GM19372 (cell line): Measurements from ENCODE around the gene POLR1A.

Experiments used
- ATAC-seq: cut with Tn5 transposase; IDR thresholded peaks from one replicate; pipeline ENCODE4 v1.9.1; 2021; ENCODE audit warnings: mild to moderate bottlenecking, low read depth, moderate library complexity; ENCODE audit not compliant: unreplicated experiment

POLR1A gene

GRCh38 chr2:85987266-85988174 lies 118.2 kb downstream of the POLR1A start:
- ATAC-seq = no peak

- ATAC-seq = no peak
Measured at GRCh38 chr2:85986121-85986520, 119.6 kb downstream of the POLR1A start.

GRCh38 chr2:85984788-85985187 lies 120.9 kb downstream of the POLR1A start:
- ATAC-seq = no peak

- no peak for ATAC-seq
Measured at GRCh38 chr2:85983766-85984165, 121.9 kb downstream of the POLR1A start.

GRCh38 chr2:85981579-85982247 lies 124.0 kb downstream of the POLR1A start:
- ATAC-seq = no peak

GRCh38 chr2:85978883-85979780 lies 126.6 kb downstream of the POLR1A start:
- no peak for ATAC-seq

GRCh38 chr2:85976106-85976920 lies 129.4 kb downstream of the POLR1A start:
- ATAC-seq = no peak

DNA sequence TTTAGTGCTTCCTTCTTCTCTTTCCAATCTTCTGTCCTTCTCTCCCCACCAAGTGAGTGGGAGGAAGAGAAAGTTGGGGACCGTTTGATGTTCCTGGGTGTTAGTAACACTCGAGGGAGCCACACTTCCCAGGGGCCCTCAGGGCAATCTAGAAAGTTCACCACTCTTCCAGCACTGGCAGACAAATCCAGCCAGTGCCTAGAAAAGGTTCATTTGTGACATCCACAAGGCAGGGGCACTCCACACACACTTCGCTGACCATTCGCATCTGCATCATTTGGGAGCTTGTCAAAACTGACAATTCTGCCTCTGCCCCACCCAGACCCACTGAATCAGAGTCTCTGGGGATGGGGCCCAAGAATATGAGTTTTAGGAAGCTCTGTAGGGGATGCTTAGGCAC lies 130.1 kb downstream of the POLR1A start:
- ATAC-seq = no peak

DNA sequence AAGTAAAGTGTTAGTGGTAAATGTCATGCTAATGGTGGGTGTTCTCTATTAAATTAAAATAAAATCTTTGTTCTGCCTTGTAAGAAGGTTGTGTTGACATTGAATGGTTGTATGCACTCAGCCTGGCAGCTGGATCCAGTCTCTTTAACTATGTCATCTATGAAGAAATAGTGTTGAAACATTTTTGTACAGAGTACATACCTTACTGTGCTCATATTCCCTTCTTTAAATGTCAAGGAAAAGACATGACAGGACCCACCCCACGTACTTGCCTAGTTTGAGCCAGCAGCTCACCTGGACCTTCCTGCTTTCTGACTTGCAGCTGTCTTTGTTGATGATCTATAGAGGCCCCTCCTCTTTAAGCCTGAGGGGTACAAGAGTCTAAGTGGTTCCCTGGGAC lies 131.3 kb downstream of the POLR1A start:
- ATAC-seq = no peak

DNA sequence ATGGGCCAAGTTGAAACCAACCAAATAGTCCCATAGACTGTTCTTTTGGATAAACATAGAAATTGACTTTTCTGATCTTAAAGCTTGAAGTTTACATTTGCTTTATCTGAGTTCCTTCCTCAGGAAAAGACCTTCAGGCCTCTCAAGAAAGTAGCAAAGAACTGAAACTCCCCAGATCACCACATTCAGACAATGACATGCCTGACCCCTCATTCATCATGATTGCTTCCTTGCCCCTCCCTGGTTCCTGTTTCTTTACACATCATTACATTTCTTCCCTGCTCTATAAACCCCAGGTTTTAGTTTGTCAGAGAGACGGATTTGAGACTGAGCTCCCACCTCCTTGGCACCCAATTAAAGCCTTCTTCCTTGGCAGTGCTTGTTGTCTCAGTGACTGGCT lies 133.3 kb downstream of the POLR1A start:
- ATAC-seq = no peak

- ATAC-seq = no peak
Measured at GRCh38 chr2:85971366-85971765, 134.3 kb downstream of the POLR1A start.
